Activated CD8-positive, alpha-beta memory T cell treated with anti-CD3 and anti-CD28 coated beads, Interleukin-2, amount 10 ng/mL, durations not matched to agents 7 days and 5 days (primary cell): Measurements from ENCODE around the gene UBE2B. TPM values are rescaled to one million over a fixed set of nuclear protein-coding genes. Genes with fewer than 3 reads are reported as not detected.
"Not testable (repeated sequence)": the region's sequence is repeated elsewhere in the genome, so short reads cannot be mapped to it uniquely, and the experiment has no call there.

Experiments
- ATAC-seq: fragments of 150-1000 bp; cut with Tn5 transposase; one replicate; pipeline ENCODE4 v1.10.0; 2021; ENCODE audit warnings: moderate library complexity
- CTCF ChIA-PET: fragments of 350-600 bp; sonication (Branson Sonifier 250); formaldehyde crosslinking; loops from one replicate; lab custom pipeline; 2021; ENCODE audit warnings: antibody characterized with exemption; lab: Charles Lee
- DNase-seq: peaks from one replicate; pipeline ENCODE4 v3.0.0-alpha.2; 2020
- H3K27ac Mint-ChIP-seq: one replicate; pipeline ENCODE4 v1.8.0; 2021; ENCODE audit warnings: mild to moderate bottlenecking, mixed read lengths
- H3K27me3 Mint-ChIP-seq: one replicate; pipeline ENCODE4 v1.8.0; 2021; ENCODE audit warnings: mixed read lengths
- H3K36me3 Mint-ChIP-seq: one replicate; pipeline ENCODE4 v1.8.0; 2021; ENCODE audit warnings: mild to moderate bottlenecking, mixed read lengths
- H3K4me1 Mint-ChIP-seq: one replicate; pipeline ENCODE4 v1.8.0; 2021; ENCODE audit warnings: mixed read lengths
- H3K4me3 Mint-ChIP-seq: one replicate; pipeline ENCODE4 v1.8.0; 2021; ENCODE audit warnings: mild to moderate bottlenecking, moderate library complexity, mixed read lengths
- H3K9me3 Mint-ChIP-seq: one replicate; pipeline ENCODE4 v1.8.0; 2022; ENCODE audit warnings: low read depth, mixed read lengths
- total RNA-seq, 2 experiments: library from RNA; stranded (reverse); gene quantifications; one replicate each; pipeline ENCODE4 v1.2.3, GENCODE V29; 2021

Gene UBE2B
- total RNA-seq, 2 experiments from 2014 or later, result 74.6 to 84.8 TPM

DNA sequence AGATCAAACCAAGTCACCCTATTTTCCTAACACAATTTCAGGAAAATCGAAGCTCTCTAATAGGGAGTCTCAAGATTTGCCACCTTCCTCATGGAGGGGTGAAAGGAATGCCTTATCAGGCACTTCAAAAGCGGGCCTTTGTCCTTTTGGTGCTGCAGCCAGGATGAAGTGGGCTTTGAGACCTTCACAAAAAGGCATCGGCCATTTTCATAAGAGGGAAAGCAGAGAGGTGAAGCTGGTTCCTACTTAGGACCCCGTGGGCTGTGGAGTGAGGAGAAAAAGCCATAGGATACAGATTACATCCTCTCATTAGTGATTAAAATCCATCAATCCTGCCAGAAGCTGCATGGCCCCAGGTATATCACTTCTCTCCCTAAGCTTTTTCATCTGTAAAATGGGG, 39.5 kb downstream of the UBE2B start:
- H3K9me3 Mint-ChIP-seq, result no peaks in the 10 kb centered on the region
- H3K4me1 Mint-ChIP-seq, result peaks cover 30% of the 10 kb centered on the region
- peak overlapping the region; percentile 96 for H3K4me3 Mint-ChIP-seq
- ATAC-seq (no peak), DNase-seq (no peak)
- H3K36me3 Mint-ChIP-seq, result peaks cover 10% of the 10 kb centered on the region
- H3K27me3 Mint-ChIP-seq, result no peaks in the 10 kb centered on the region
- CTCF ChIA-PET, result interaction anchor here (1.1 to 5.5 kb wide), 24 partner anchors 8 to 414 kb away, joined by 3 to 38 read pairs (median 6); partner anchors contain the start of genes JADE2 and UBE2B
- H3K27ac Mint-ChIP-seq, result peak overlapping the region; percentile 87

DNA sequence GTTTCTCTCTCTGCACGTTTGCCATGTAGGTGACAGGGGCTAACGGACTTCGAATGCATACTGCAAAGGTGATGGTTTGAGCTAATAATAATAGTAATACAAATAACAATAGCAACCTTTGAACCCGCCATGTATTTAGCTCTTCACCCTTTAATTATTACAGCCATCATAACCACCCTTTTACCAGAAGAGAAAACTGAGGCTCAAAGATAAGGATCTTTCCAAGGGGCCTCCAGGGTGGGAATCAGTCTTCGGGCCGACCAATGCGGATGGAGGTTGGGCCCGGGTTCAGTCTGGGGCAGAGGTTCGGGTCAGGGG, 39.8 kb downstream of the UBE2B start:
- H3K27me3 Mint-ChIP-seq, result no peaks in the 10 kb centered on the region
- H3K4me1 Mint-ChIP-seq, result peaks cover 30% of the 10 kb centered on the region
- CTCF ChIA-PET, result interaction anchor here (0.6 to 5.5 kb wide), 36 partner anchors 8 to 414 kb away, joined by 3 to 38 read pairs (median 4); partner anchors contain the start of genes JADE2, PPP2CA and UBE2B
- no peaks in the 10 kb centered on the region for H3K9me3 Mint-ChIP-seq
- H3K36me3 Mint-ChIP-seq, result peaks cover 8% of the 10 kb centered on the region
- no peak for DNase-seq
- peak overlapping the region; percentile 96 for H3K4me3 Mint-ChIP-seq
- ATAC-seq, result no peak
- peak overlapping the region; percentile 87 for H3K27ac Mint-ChIP-seq

DNA sequence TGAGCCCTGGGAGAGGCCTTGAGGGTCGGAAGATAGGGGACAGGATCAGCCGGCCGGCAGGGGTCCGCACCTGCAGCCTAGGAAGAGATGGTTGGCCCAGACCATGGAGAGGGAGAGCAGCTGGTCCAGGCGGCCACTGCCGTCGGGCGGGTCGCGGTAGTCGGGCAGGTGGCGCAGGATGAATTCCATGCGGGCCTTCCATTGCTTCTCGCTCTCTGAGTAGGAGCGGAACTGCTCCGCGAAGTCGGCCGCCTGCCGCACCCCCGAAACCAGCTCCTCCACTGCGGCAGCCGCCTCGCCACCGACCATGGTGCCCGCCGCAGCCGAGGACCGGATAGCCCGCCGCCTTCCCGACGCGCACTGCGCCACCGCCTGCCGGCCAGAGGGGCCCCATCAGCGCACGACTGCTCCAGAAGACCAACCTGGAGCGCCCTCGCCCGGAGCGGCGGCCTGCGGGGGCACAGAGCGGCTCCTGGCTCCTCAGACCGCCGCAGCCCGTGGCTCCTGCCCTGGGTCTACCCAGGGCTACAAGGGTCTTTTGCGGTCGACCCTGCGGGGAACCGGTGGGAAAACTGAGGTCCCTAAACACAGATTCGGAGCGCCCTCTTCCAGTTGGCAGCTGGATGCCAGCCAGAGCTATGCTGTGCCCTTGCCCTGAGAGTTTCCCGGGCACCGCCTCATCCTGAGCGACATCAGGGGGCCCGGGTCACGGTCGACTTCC, 40.3 kb downstream of the UBE2B start, which contains the start of gene CDKN2AIPNL:
Gene CDKN2AIPNL (minus strand): TSS at position 336 of the 721 bp plus-strand sequence. CDS start 27 bp downstream, at position 309.
- CTCF ChIA-PET, result interaction anchor here (0.6 to 5.5 kb wide), 37 partner anchors 9 to 415 kb away, joined by 3 to 38 read pairs (median 4); partner anchors contain the start of genes JADE2, PPP2CA and UBE2B
- DNase-seq (peak; percentile 92), ATAC-seq (peak; percentile 100)
- H3K36me3 Mint-ChIP-seq, result peaks cover 5% of the 10 kb centered on the region
- H3K27ac Mint-ChIP-seq, result peak within 1 kb of the TSS; percentile 87
- peaks cover 30% of the 10 kb centered on the region for H3K4me1 Mint-ChIP-seq
- no peaks in the 10 kb centered on the region for H3K27me3 Mint-ChIP-seq
- H3K9me3 Mint-ChIP-seq, result no peaks in the 10 kb centered on the region
- H3K4me3 Mint-ChIP-seq, result peak within 1 kb of the TSS; percentile 96

DNA sequence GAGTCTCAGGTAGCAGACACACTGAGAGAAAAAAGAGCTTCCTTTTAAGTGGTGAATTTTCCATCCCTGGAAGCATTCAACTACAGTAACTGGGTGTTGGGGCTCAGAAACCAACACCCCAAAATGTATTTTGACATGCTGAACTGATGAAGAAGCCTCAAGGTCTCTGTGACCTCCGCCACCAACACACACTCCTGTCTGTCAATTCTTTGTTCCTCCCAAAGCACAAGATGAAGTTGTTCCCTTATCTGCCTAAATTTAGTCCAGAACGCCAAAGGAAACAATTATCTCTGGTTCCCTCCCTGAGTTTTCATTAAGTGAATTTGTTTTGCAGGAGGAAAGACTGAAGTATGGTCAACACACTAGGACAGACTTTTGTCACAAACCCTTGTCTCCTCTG, 41.7 kb downstream of the UBE2B start:
- H3K4me1 Mint-ChIP-seq, result peaks cover 28% of the 10 kb centered on the region
- no peaks in the 10 kb centered on the region for H3K36me3 Mint-ChIP-seq
- no peaks in the 10 kb centered on the region for H3K27me3 Mint-ChIP-seq
- no peak overlapping the region for H3K4me3 Mint-ChIP-seq
- no peak for DNase-seq
- H3K9me3 Mint-ChIP-seq, result no peaks in the 10 kb centered on the region
- CTCF ChIA-PET, result interaction anchor here (1.4 to 5.5 kb wide), 6 partner anchors 53 to 174 kb away, joined by 3 to 38 read pairs (median 10); no protein-coding TSS in a partner anchor
- no peak for ATAC-seq
- no peak overlapping the region for H3K27ac Mint-ChIP-seq

DNA sequence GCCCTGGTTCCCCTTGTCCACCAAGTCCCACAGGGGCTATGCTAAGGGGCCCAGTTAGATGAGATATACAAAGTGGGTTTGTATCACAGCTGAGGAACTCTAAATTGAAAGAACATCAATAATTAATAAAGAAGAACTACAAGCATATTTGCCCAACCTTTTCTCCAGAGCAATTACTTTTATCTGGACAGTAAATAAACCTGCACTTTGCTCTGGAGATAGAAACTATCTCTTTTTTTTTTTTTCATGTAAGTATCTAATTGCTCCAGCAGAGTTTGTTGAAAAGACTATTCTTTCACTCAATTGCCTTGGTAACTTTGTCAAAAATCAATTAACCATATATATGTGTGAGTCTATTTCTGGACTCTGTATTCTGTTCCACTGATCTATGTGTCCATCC, 46.3 kb downstream of the UBE2B start:
- Mint-ChIP-seq H3K36me3 (peaks cover 1% of the 10 kb centered on the region), H3K27ac (no peak overlapping the region), H3K27me3 (no peaks in the 10 kb centered on the region), H3K9me3 (no peaks in the 10 kb centered on the region), H3K4me3 (no peak overlapping the region), H3K4me1 (peaks cover 1% of the 10 kb centered on the region)
- CTCF ChIA-PET, result interaction anchor here (0.8 to 1.5 kb wide), 3 partner anchors 19 to 169 kb away, joined by 3 to 4 read pairs (median 3); no protein-coding TSS in a partner anchor
- ATAC-seq (no peak), DNase-seq (no peak)

DNA sequence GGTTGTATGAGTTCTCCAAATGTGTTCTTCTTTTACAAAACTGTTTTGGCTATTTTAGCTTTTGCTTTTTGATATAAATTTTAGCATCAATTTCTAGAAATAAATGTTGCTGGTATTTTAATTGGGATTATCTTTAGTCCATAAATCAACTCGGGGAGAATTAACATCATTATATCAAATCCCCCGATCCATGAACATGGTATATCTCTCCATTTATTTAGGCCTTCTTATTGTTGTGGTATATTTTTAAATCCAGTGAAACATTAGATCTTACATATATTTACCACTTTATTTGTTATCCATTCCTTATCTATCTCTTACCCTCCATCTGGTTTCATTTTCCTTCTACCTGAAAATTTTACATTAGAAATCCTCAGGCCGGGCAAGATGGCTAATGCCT, 47.6 kb downstream of the UBE2B start:
- ATAC-seq, result no peak
- no peak for DNase-seq
- Mint-ChIP-seq H3K4me3 (no peak overlapping the region), H3K9me3 (no peaks in the 10 kb centered on the region), H3K27ac (no peak overlapping the region), H3K36me3 (peaks cover 1% of the 10 kb centered on the region), H3K4me1 (no peaks in the 10 kb centered on the region), H3K27me3 (no peaks in the 10 kb centered on the region)
- CTCF ChIA-PET, result interaction anchor here (0.9 kb wide), 1 partner anchor 109 kb away, joined by 3 read pairs; no protein-coding TSS in a partner anchor

DNA sequence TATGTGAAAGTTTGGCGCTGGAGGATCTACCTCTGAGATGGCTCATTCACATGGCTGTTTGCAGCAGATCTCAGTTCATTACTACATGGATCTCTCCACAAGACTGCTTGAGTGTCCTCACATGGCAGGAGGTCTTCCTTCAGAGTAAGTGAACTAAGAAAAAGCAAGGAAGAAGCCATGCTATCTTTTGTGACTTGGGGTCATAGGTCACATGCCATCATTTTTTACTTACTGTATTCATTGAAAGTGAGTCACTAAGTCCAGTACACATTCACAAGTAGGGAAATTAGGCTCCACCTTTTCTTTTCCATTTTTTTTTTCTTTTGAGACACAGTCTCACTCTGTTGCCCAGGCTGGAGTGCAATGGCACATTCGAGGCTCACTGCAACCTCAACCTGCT, 49.0 kb downstream of the UBE2B start:
- Mint-ChIP-seq H3K4me3 (no peak overlapping the region), H3K27ac (no peak overlapping the region), H3K27me3 (no peaks in the 10 kb centered on the region), H3K4me1 (no peaks in the 10 kb centered on the region), H3K9me3 (no peaks in the 10 kb centered on the region), H3K36me3 (peaks cover 1% of the 10 kb centered on the region)
- CTCF ChIA-PET, result no interaction called here
- DNase-seq, result no peak
- ATAC-seq, result no peak

DNA sequence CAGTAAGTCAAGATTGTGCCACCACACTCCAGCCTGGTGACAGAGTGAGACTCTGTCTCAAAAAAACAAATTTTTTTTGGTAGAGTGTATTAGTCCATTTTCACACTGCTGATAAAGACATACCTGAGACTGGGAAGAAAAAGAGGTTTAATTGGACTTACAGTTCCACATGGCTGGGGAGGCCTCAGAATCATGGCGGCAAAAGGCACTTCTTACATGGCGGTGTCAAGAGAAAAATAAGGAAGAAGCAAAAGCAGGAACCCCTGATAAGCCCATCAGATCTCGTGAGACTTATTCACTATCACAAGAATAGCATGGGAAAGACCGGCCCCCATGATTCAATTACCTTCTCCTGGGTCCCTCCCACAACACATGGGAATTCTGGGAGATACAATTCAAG, 49.7 kb downstream of the UBE2B start:
- H3K27ac Mint-ChIP-seq, DNase-seq, H3K27me3 Mint-ChIP-seq, H3K9me3 Mint-ChIP-seq, CTCF ChIA-PET, H3K36me3 Mint-ChIP-seq, ATAC-seq, H3K4me3 Mint-ChIP-seq, H3K4me1 Mint-ChIP-seq: not testable (repeated sequence)

DNA sequence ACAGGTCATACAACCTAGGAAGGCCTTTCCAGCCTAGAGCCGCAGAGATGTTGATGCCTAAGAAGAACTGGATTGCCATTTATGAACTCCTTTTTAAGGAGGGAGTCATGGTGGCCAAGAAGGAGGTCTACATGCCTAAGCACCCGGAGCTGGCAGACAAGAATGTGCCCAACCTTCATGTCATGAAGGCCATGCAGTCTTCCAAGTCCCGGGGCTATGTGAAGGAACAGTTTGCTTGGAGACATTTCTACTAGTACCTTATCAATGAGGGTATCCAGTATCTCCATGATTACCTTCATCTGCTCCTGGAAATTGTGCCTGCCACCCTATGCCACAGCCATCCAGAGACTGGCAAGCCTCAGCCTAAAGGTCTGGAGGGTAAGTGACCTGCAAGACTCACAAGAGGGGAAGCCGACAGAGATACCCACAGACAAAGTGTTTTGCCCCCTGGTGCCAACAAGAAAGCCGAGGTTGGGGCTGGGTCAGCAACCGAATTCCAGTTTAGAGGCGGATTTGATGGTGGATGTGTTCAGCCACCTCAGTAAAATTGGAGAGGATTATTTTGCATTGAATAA, 51.5 kb downstream of the UBE2B start:
- CTCF ChIA-PET, result interaction anchor here (1.7 kb wide), 1 partner anchor 155 kb away, joined by 5 read pairs; no protein-coding TSS in a partner anchor
- no peak for DNase-seq
- Mint-ChIP-seq H3K27me3 (no peaks in the 10 kb centered on the region), H3K4me1 (no peaks in the 10 kb centered on the region), H3K9me3 (no peaks in the 10 kb centered on the region), H3K27ac (no peak overlapping the region), H3K36me3 (peaks cover 1% of the 10 kb centered on the region), H3K4me3 (no peak overlapping the region)
- ATAC-seq, result no peak

DNA sequence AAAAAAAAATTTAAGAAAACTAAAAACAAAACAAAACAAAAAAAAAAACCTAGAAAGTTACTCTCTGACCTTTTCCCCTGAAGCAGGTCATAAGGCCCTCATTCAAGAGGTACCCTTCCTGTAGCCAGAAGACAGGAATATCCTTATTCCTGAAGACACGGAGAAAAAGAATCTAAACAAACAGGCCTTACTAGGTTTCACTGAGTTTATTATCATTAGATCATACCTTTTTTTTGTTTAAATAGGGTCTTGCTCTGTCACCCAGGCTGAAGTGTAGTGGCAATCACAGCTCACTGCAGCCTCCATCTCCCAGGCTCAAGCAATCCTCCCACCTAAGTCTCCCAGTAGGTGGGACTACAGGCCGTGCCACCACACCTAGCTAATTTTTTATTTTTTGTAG, 52.0 kb downstream of the UBE2B start:
- DNase-seq, result no peak
- Mint-ChIP-seq H3K27ac (no peak overlapping the region), H3K9me3 (no peaks in the 10 kb centered on the region), H3K4me1 (no peaks in the 10 kb centered on the region), H3K4me3 (no peak overlapping the region), H3K27me3 (peaks cover 2% of the 10 kb centered on the region), H3K36me3 (peaks cover 1% of the 10 kb centered on the region)
- CTCF ChIA-PET, result interaction anchor here (1.7 kb wide), 1 partner anchor 155 kb away, joined by 5 read pairs; no protein-coding TSS in a partner anchor
- ATAC-seq, result no peak

DNA sequence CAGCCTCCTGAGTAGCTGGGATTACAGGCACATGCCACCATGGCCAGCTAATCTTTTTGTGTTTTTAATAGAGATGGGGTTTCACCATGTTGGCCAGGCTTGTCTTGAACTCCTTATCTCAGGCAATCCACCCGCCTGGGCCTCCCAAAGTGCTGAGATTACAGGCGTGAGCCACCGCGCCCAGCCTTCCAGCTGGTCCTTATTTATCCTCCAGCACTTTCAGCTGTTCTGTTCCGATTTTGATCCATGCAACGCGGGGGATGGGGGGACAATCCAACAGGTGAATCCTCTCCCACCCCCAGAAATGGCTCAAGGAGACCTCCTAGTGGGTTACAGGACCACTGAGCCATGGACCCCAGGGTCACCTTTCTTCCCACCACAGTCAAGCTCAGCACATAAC, 55.0 kb downstream of the UBE2B start:
- H3K27me3 Mint-ChIP-seq, result peaks cover 8% of the 10 kb centered on the region
- H3K9me3 Mint-ChIP-seq, result no peaks in the 10 kb centered on the region
- DNase-seq, result no peak
- H3K4me1 Mint-ChIP-seq, result no peaks in the 10 kb centered on the region
- CTCF ChIA-PET, result interaction anchor here (0.6 kb wide), 1 partner anchor 167 kb away, joined by 7 read pairs; no protein-coding TSS in a partner anchor
- H3K36me3 Mint-ChIP-seq, result no peaks in the 10 kb centered on the region
- no peak overlapping the region for H3K4me3 Mint-ChIP-seq
- no peak overlapping the region for H3K27ac Mint-ChIP-seq
- ATAC-seq, result no peak

DNA sequence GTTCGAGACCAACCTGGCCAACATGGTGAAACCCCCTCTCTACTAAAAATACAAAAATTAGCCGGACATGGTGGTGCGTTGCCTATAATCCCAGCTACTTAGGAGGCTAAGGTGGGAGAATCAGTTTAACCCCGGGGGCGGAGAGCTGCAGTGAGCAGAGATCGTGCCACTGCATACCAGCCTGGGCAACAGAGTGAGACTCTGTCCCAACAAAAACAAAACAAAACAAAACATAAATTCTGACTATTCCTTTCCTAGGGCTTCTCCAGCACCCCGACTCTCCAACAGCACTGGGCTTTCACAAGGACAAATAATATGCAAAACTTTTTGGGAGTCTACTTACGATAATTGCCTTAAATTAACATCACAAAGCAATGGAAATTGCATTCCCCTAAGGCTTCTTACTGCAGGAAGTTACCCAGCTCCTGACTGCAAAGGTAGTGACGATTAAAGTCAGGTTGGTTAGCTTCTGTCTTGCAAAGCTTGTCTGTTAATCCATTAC, 56.2 kb downstream of the UBE2B start:
- Mint-ChIP-seq H3K9me3 (no peaks in the 10 kb centered on the region), H3K4me3 (no peak overlapping the region), H3K27ac (no peak overlapping the region), H3K36me3 (no peaks in the 10 kb centered on the region), H3K27me3 (peaks cover 10% of the 10 kb centered on the region), H3K4me1 (peaks cover 2% of the 10 kb centered on the region)
- ATAC-seq, result no peak
- DNase-seq, result no peak
- CTCF ChIA-PET, result interaction anchor here (1.4 to 2.2 kb wide), 4 partner anchors 9 to 159 kb away, joined by 3 to 11 read pairs (median 7); partner anchors contain the start of gene CDKN2AIPNL

DNA sequence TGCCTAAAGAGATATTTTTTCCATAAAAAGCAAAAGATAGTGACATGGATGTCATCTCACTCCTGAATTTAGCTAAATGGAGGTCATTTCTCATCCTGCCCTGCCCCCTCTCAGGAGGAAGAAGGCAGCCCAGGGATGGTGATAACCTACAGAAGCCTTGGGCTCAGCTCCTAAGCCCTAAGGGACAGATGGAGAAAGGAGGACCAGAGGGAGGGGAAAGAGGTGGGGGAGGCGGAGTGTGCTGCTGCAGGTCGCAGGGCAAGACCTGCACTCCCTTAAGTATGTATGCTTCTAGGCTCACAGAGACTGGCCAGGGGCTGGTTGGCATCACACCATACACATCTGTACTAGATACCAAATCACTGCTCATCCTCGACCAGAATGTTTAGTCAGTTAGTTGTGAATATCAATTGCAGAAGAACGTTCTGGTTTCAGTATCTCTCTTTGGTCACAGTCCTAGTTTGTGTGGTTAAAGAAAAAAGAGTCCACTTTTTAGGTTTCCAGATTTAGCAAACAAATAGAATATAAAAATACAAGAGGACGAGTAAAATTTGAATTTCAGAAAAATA, 58.7 kb downstream of the UBE2B start:
- DNase-seq (no peak), ATAC-seq (peak; percentile 16)
- H3K36me3 Mint-ChIP-seq, result no peaks in the 10 kb centered on the region
- peaks cover 10% of the 10 kb centered on the region for H3K27me3 Mint-ChIP-seq
- peaks cover 13% of the 10 kb centered on the region for H3K4me1 Mint-ChIP-seq
- CTCF ChIA-PET, result interaction anchor here (1.1 to 2.2 kb wide), 3 partner anchors 65 to 246 kb away, joined by 3 to 11 read pairs (median 3); no protein-coding TSS in a partner anchor
- H3K27ac Mint-ChIP-seq, result no peak overlapping the region
- no peak overlapping the region for H3K4me3 Mint-ChIP-seq
- H3K9me3 Mint-ChIP-seq, result no peaks in the 10 kb centered on the region
